Measurements from ENCODE around the gene TRAF5. TPM values are rescaled to one million over a fixed set of nuclear protein-coding genes. Genes with fewer than 3 reads are reported as not detected.
A peak's percentile ranks its signal among the peaks of the same experiment; 100 is the strongest.
"Not testable (repeated sequence)": the region's sequence is repeated elsewhere in the genome, so short reads cannot be mapped to it uniquely, and the experiment has no call there.

TRAF5 gene
- polyA plus RNA-seq, 2 of the 4 experiments (the other 2 are of a cell fraction) = 8.2 to 14.6 TPM

DNA sequence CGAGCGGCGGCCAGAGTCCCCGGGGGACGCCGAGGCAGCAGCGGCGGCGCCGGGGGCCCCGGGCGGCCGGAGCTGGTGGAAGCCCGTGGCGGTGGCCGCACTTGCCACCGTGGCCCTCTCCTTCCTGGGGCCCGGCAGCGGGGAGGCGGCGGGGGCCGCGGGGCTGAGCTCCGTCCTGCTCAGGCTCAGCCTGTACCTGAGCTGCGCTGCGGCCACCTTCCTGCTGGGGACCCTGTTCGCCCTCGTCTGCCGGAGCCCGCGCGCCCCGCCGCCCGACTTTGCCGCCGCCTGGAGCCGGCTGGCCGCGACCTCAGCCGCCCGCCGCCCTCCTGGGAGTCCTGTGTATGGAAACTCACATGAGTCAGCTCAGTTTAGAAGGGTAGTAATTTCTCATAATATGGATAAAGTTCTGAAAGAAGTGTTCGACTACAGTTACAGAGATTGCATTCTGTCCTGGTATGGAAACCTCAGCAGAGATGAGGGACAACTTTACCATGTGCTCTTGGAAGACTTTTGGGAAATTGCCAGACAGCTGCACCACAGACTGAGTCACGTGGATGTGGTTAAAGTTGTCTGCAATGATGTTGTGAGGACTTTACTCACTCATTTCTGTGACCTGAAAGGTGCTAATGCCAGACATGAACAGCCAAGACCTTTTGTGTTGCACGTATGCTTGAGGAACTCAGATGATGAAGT is 90.1 kb downstream of the TRAF5 start:
- H3K27ac ChIP-seq = peak overlapping the region; percentile 71 to 95
- peak overlapping the region; percentile 76 for H3K4me2 ChIP-seq
- ATAC-seq (peak; percentile 84 to 89), FAIRE-seq (peak; percentile 56), DNase-seq (ENCODE audit: low read depth in 1 of 2, low spot score in 1 of 2) (peak in 1 of 2 experiments; percentile 35)
- H3K4me3 ChIP-seq = peak overlapping the region; percentile 50
- POLR2A ChIA-PET = interaction anchor here (2.5 kb wide), 1 partner anchor 34 kb away, joined by 7 read pairs; no protein-coding TSS in a partner anchor
- not testable (repeated sequence) for H3K9me3 ChIP-seq, H3K4me1 ChIP-seq
- TF ChIP-seq, protein P1, sequence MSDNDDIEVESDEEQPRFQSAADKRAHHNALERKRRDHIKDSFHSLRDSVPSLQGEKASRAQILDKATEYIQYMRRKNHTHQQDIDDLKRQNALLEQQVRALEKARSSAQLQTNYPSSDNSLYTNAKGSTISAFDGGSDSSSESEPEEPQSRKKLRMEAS (IDR thresholded peaks at IDR 0.05) = peak; percentile 44
- CTCF ChIA-PET = interaction anchor here (0.9 to 2.0 kb wide), 9 partner anchors 10 to 238 kb away, joined by 3 to 10 read pairs (median 5); no protein-coding TSS in a partner anchor
- WGBS (ENCODE audit: missing lambda C conversion rate) = 33% methylated on average over 20 of the region's 46 CpGs

- H3K4me2 ChIP-seq = no peak overlapping the region
- CTCF ChIA-PET = interaction anchor here (2.4 kb wide), 1 partner anchor 94 kb away, joined by 7 read pairs; no protein-coding TSS in a partner anchor
- FAIRE-seq = no peak
These were observed 93.8 kb downstream of the TRAF5 start for GRCh38 chr1:211420389-211420788.

DNA sequence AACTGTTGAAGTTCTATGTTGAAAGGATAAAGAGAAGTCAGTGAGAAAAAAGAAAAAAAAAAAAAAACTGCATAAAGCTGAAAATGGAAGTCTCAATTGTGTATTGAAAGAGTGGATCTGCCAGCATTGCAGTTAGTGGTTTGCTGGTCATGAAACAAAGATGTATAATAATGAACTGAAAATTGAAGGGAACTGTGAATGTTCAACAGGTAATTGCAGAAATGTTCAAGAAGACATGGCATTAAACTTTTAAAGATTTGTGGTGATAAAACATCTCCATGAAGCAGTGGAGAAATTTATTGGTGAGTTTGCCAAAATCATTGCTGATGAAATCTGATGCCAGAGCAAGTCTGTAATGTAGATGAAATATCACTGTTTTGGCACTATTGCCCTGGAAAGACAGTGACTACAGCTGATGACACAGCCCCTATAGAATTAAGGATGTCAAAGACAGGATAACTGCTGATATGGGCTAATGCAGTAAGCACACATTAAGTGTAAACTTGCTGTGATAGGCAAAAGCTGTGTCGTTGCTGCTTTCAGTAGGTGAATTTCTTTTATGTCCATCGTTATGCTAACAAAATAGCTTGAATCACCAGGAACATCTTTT is 94.3 kb downstream of the TRAF5 start:
- no peak for FAIRE-seq
- Histone ChIP-seq H3K4me3 (no peak overlapping the region), H3K4me1 (0 out of 3 replicates have a peak, but pooled peaks cover 5% of the 10 kb centered on the region), H3K27ac (no peak overlapping the region), H3K9me3 (no peaks in the 10 kb centered on the region), H3K4me2 (no peak overlapping the region)
- no peak for ATAC-seq
- ChIA-PET CTCF (interaction anchor here (2.4 kb wide), 1 partner anchor 93 kb away, joined by 7 read pairs; no protein-coding TSS in a partner anchor), POLR2A (interaction anchor here (0.6 kb wide), 1 partner anchor 9 kb away, joined by 3 read pairs; no protein-coding TSS in a partner anchor)
- 70% methylated on average over 2 of the region's 2 CpGs for WGBS (ENCODE audit: missing lambda C conversion rate)
- no peak for DNase-seq (ENCODE audit: low read depth in 1 of 2, low spot score in 1 of 2)
- TF ChIP-seq HOXA7 (CRISPR knock-in tag; IDR thresholded peaks at IDR 0.05) (no peak), EHMT2 (IDR thresholded peaks at IDR 0.05; ENCODE audit: low read depth) (no peak), HOXB5 (CRISPR knock-in tag; IDR thresholded peaks at IDR 0.05) (no peak), ZFP36 (IDR thresholded peaks at IDR 0.05; ENCODE audit: borderline replicate concordance, partially characterized antibody) (no peak)
- TF ChIP-seq, protein P2, sequence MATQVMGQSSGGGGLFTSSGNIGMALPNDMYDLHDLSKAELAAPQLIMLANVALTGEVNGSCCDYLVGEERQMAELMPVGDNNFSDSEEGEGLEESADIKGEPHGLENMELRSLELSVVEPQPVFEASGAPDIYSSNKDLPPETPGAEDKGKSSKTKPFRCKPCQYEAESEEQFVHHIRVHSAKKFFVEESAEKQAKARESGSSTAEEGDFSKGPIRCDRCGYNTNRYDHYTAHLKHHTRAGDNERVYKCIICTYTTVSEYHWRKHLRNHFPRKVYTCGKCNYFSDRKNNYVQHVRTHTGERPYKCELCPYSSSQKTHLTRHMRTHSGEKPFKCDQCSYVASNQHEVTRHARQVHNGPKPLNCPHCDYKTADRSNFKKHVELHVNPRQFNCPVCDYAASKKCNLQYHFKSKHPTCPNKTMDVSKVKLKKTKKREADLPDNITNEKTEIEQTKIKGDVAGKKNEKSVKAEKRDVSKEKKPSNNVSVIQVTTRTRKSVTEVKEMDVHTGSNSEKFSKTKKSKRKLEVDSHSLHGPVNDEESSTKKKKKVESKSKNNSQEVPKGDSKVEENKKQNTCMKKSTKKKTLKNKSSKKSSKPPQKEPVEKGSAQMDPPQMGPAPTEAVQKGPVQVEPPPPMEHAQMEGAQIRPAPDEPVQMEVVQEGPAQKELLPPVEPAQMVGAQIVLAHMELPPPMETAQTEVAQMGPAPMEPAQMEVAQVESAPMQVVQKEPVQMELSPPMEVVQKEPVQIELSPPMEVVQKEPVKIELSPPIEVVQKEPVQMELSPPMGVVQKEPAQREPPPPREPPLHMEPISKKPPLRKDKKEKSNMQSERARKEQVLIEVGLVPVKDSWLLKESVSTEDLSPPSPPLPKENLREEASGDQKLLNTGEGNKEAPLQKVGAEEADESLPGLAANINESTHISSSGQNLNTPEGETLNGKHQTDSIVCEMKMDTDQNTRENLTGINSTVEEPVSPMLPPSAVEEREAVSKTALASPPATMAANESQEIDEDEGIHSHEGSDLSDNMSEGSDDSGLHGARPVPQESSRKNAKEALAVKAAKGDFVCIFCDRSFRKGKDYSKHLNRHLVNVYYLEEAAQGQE (IDR thresholded peaks at IDR 0.05) = no peak

More at GRCh38 chr1:211420389-211420788, 93.8 kb downstream of the TRAF5 start:
- WGBS (ENCODE audit: missing lambda C conversion rate) = 52% methylated on average over 2 of the region's 2 CpGs
- H3K27ac ChIP-seq = no peak overlapping the region
- 0 out of 3 replicates have a peak, but pooled peaks cover 5% of the 10 kb centered on the region for H3K4me1 ChIP-seq
- no peak for ATAC-seq
- no peak for TF ChIP-seq HOXB13 (CRISPR knock-in tag; IDR thresholded peaks at IDR 0.05; ENCODE audit: low read depth)
- no peak for TF ChIP-seq HOXB5 (CRISPR knock-in tag; IDR thresholded peaks at IDR 0.05)
- no peak for TF ChIP-seq EHF (CRISPR knock-in tag; IDR thresholded peaks at IDR 0.05)
- no peak for TF ChIP-seq CHD2 (IDR thresholded peaks at IDR 0.05; ENCODE audit: low read length, partially characterized antibody)
- no peak for TF ChIP-seq PHF8 (IDR thresholded peaks at IDR 0.05; ENCODE audit: borderline replicate concordance, low read depth)
- no peak for TF ChIP-seq HEYL (CRISPR knock-in tag; IDR thresholded peaks at IDR 0.05)
- TF ChIP-seq KDM1A (IDR thresholded peaks at IDR 0.05; ENCODE audit: low read depth) = no peak
- TF ChIP-seq CBX8 (IDR thresholded peaks at IDR 0.05) = no peak
- TF ChIP-seq FOSL2 (IDR thresholded peaks at IDR 0.05) = no peak
- TF ChIP-seq FOSL2 (CRISPR knock-in tag; IDR thresholded peaks at IDR 0.05) = no peak
- no peaks in the 10 kb centered on the region for H3K9me3 ChIP-seq
- DNase-seq (ENCODE audit: low read depth in 1 of 2, low spot score in 1 of 2) = no peak
- no peak overlapping the region for H3K4me3 ChIP-seq
- POLR2A ChIA-PET = no interaction called here
